Gastrocnemius medialis (tissue), 4 donors: ENCODE results near the gene P2RX2. TPM values are rescaled to one million over a fixed set of nuclear protein-coding genes. Genes with fewer than 3 reads are reported as not detected.

ENCODE experiments used
- ATAC-seq, 2 donors: fragments of 150-250 bp; one replicate each; pipeline ENCODE4 v1.9.1; 2016
- DNase-seq, 2 donors: peaks; one replicate each; pipeline ENCODE4 v3.0.0-alpha.2; 2019
- H3K27ac ChIP-seq, 4 donors: fragments of 200-600 bp; sonication (generic); 1 replicate in 1 of 4; 2 replicates in 3 of 4; pipeline ENCODE4 v1.5.1; 2016 to 2018; ENCODE audit warnings: mild to moderate bottlenecking in 2 of 4, moderate library complexity in 1 of 4
- H3K27me3 ChIP-seq, 3 donors: fragments of 200-600 bp; sonication (generic) in 2 of 3; 1 replicate in 1 of 3; 2 replicates in 2 of 3; pipeline versions ENCODE4 v1.5.1 to v1.6.0; 2016 to 2019; ENCODE audit warnings: mild to moderate bottlenecking in 1 of 3, moderate library complexity in 1 of 3
- H3K36me3 ChIP-seq, 2 donors: fragments of 200-600 bp; sonication (generic) in 1 of 2; one replicate each; pipeline ENCODE4 v1.5.1; 2017 to 2018
- H3K4me1 ChIP-seq, 2 donors: fragments of 200-600 bp; sonication (generic) in 1 of 2; one replicate each; pipeline ENCODE4 v1.5.1; 2016 to 2017; ENCODE audit warnings: mild to moderate bottlenecking in 2 of 2
- H3K4me3 ChIP-seq, 4 donors: fragments of 200-600 bp; sonication (generic) in 3 of 4; 1 replicate in 1 of 4; 2 replicates in 3 of 4; pipeline ENCODE4 v1.5.1; 2016 to 2019; ENCODE audit warnings: mild to moderate bottlenecking in 2 of 4
- H3K9me3 ChIP-seq, 3 donors: fragments of 200-600 bp; sonication (generic) in 2 of 3; 1 replicate in 1 of 3; 2 replicates in 2 of 3; pipeline ENCODE4 v1.5.1; 2016 to 2019
- POLR2A ChIP-seq, 2 donors: fragments of 450-650 bp; IDR thresholded peaks; one replicate each; pipeline ENCODE4 v1.6.1; 2017; ENCODE audit warnings: antibody characterized with exemption in 2 of 2, mild to moderate bottlenecking in 2 of 2, moderate library complexity in 2 of 2
- in situ Hi-C, 4 donors: fragments of 200-750 bp; cut with MboI; loops; one replicate each; pipeline versions ENCODE4 v1.15.0 to v1.8.0; 2017; ENCODE audit warnings: low sequenced_read_pairs in 4 of 4
- intact Hi-C: fragments of 100-400 bp; cut with DNase I; formaldehyde crosslinking; loops from one replicate; pipeline ENCODE4 v1.15.1; 2023; ENCODE audit warnings: low total_unique reads
- total RNA-seq, 4 donors: library from RNA; depleted of rRNA; stranded (reverse); fragments of >200 nt; gene quantifications; one replicate each; pipeline versions ENCODE4 v1.1.0 to v1.2.3, GENCODE V29; 2016
- TF ChIP-seq, protein P1 (sequence below), 5 experiments: fragments of 450-650 bp in 3 of 5; fragments of 200-600 bp in 2 of 5; sonication (generic) in 2 of 5; IDR thresholded peaks in 4 of 5; conservative IDR thresholded peaks in 1 of 5; 1 replicate in 4 of 5; 2 replicates in 1 of 5; pipeline ENCODE4 v1.5.1; 2016 to 2019; ENCODE audit warnings: antibody characterized with exemption in 5 of 5, mild to moderate bottlenecking in 3 of 5, moderate library complexity in 3 of 5

Gene P2RX2
- total RNA-seq, 4 donors from 2014 or later: not detected

DNA sequence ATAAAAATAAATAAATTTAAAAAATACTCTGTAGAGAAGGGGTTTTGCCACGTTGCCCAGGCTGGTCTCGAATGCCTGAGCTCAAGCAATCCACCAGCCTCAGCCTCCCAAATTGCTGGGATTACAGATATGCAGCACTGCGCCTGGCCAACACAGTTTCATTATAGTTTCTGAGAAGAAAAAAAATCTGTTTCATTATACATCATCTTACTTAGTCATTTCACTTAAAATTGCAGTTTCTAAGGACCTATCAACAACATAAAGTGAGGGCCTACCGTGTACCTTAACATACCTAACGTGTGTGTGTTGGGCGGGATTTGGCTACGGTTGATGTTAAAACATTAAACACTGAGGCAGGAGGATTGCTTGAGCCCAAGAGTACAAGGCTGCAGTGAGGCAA is 28.3 kb downstream of the P2RX2 start:
- no peaks in the 10 kb centered on the region for H3K9me3 ChIP-seq
- no peaks in the 10 kb centered on the region for H3K27me3 ChIP-seq
- DNase-seq (no peak), ATAC-seq (no peak)
- H3K4me3 ChIP-seq: no peak overlapping the region
- in situ Hi-C loops (no loop called here), intact Hi-C loops (no loop called here)
- H3K36me3 ChIP-seq: peaks cover 0 to 58% of the 10 kb centered on the region in 2 donors
- TF ChIP-seq, protein P1, sequence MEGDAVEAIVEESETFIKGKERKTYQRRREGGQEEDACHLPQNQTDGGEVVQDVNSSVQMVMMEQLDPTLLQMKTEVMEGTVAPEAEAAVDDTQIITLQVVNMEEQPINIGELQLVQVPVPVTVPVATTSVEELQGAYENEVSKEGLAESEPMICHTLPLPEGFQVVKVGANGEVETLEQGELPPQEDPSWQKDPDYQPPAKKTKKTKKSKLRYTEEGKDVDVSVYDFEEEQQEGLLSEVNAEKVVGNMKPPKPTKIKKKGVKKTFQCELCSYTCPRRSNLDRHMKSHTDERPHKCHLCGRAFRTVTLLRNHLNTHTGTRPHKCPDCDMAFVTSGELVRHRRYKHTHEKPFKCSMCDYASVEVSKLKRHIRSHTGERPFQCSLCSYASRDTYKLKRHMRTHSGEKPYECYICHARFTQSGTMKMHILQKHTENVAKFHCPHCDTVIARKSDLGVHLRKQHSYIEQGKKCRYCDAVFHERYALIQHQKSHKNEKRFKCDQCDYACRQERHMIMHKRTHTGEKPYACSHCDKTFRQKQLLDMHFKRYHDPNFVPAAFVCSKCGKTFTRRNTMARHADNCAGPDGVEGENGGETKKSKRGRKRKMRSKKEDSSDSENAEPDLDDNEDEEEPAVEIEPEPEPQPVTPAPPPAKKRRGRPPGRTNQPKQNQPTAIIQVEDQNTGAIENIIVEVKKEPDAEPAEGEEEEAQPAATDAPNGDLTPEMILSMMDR (IDR thresholded peaks at IDR 0.05 in 4 of 5, conservative IDR thresholded peaks at IDR 0.05 in 1 of 5): no peak
- TF ChIP-seq POLR2A (IDR thresholded peaks at IDR 0.05): no peak
- no peaks in the 10 kb centered on the region for H3K4me1 ChIP-seq
- no peak overlapping the region for H3K27ac ChIP-seq

DNA sequence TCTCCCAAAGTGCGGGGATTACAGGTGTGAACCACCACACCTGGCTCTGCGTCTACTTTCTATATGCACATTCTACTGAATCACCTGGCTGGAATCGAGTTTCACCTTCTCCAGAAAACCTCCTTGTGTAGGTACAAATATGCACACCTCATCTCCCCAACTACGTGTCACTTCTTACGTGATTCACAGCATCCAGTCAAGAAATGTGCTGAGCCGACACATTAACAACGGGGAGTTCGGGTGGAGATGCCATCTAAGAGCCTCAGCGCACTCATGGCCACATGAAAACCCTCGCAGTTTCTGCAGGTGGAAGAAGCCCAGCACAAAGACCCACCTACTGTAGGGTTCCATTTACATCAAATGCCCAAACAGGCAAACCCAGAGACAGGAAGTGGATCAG is 29.3 kb downstream of the P2RX2 start:
- Histone ChIP-seq H3K4me1 (no peaks in the 10 kb centered on the region), H3K27ac (no peak overlapping the region), H3K4me3 (no peak overlapping the region), H3K27me3 (no peaks in the 10 kb centered on the region), H3K36me3 (peaks cover 0 to 48% of the 10 kb centered on the region in 2 donors), H3K9me3 (no peaks in the 10 kb centered on the region)
- intact Hi-C loops: no loop called here
- no peak for ATAC-seq
- no peak for DNase-seq
- TF ChIP-seq POLR2A (IDR thresholded peaks at IDR 0.05): no peak
- TF ChIP-seq, protein P1 (IDR thresholded peaks at IDR 0.05 in 4 of 5, conservative IDR thresholded peaks at IDR 0.05 in 1 of 5): no peak
- in situ Hi-C loops: no loop called here

DNA sequence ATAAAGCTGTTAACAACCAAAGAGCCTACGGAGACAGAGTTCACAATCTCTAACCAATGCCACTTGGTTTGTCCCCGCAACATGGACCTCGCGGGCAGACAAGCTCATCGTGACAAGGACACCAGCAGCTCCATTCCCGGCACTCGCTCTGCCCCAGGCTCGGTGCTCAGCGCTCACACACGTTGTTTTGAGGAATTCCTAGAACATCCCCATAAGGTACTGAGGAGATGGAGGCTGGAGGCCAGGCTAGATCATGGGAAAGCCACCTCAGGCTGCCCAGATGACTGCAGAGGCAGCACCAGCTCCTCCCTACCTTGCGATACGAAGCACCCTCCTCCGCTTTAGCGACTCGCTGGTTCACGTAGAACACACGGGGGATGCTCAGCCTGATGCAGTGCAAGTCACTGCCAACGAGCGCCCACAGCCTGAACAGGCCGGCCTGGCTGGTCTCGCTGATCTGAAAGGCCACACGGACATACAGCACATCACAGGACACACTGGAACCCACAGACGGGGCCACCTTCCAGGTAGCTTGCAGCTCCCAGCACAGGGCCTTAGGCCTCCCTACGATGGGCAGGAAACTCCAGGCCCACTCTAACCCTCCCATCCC is 30.1 kb downstream of the P2RX2 start:
- intact Hi-C loops (no loop called here), in situ Hi-C loops (no loop called here)
- Histone ChIP-seq H3K4me1 (no peaks in the 10 kb centered on the region), H3K4me3 (no peak overlapping the region), H3K27ac (no peak overlapping the region), H3K27me3 (no peaks in the 10 kb centered on the region), H3K36me3 (peaks cover 0 to 46% of the 10 kb centered on the region in 2 donors), H3K9me3 (no peaks in the 10 kb centered on the region)
- ATAC-seq: no peak
- no peak for TF ChIP-seq POLR2A (IDR thresholded peaks at IDR 0.05)
- TF ChIP-seq, protein P1 (IDR thresholded peaks at IDR 0.05 in 4 of 5, conservative IDR thresholded peaks at IDR 0.05 in 1 of 5): no peak
- DNase-seq: no peak

DNA sequence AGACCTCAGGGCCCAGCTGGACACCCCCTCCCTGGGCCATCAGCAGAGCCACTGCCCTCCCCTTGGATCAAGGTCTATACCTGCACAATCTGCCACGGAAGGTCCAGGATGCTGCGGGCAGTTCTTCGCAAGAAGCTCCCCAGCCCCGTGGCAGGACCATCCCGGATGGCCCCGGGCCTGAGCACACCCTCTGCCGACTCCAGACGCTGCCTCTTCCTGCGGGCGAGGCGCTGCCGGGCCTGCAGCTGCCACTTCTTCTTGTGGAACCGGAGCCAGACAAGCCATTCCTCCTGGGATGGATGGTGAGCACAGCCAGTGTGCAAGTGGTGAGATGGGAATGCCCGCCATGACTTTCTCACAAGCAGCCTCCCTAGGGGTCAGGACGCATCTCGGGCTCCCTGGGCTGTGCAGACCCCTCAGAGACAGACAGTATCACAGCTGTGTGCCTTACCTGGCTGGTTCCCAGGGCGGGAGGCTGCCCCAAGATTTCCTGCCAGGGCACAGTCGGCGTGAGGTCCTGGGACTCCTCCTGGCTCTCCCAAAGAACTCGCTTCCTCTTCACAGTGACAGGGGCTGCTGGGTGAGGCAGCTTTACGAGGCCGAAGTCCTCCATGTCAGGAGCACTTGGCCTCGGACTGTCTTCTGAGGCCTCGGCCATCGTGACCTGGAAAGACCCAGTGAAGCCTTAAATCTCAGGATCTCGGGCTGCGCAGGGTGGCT is 30.8 kb downstream of the P2RX2 start:
- intact Hi-C loops (no loop called here), in situ Hi-C loops (no loop called here)
- no peak for DNase-seq
- no peaks in the 10 kb centered on the region for H3K4me1 ChIP-seq
- peaks cover 0 to 51% of the 10 kb centered on the region in 2 donors for H3K36me3 ChIP-seq
- no peak overlapping the region for H3K27ac ChIP-seq
- no peak overlapping the region for H3K4me3 ChIP-seq
- no peak for ATAC-seq
- no peaks in the 10 kb centered on the region for H3K27me3 ChIP-seq
- TF ChIP-seq, protein P1 (IDR thresholded peaks at IDR 0.05 in 4 of 5, conservative IDR thresholded peaks at IDR 0.05 in 1 of 5): no peak
- no peak for TF ChIP-seq POLR2A (IDR thresholded peaks at IDR 0.05)
- no peaks in the 10 kb centered on the region for H3K9me3 ChIP-seq
